ENCODE data around the gene NAT9. TPM values are rescaled to one million over a fixed set of nuclear protein-coding genes. Genes with fewer than 3 reads are reported as not detected.

The NAT9 gene, protein sequence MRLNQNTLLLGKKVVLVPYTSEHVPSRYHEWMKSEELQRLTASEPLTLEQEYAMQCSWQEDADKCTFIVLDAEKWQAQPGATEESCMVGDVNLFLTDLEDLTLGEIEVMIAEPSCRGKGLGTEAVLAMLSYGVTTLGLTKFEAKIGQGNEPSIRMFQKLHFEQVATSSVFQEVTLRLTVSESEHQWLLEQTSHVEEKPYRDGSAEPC
- 10 to 100 TPM; 18.6 to 23.0 TPM for total RNA-seq

GRCh38 chr17:74776044-74776962 lies at the start of gene NAT9:
NAT9 (minus strand) TSS chr17:74776345; CDS start chr17:74775698, 647 bp downstream.

GRCh38 chr17:74748529-74749278 lies 27.4 kb downstream of the NAT9 start, which contains the start of gene NHERF1:
NHERF1 (plus strand) TSS chr17:74748628; CDS start chr17:74748847, 219 bp downstream.

DNA sequence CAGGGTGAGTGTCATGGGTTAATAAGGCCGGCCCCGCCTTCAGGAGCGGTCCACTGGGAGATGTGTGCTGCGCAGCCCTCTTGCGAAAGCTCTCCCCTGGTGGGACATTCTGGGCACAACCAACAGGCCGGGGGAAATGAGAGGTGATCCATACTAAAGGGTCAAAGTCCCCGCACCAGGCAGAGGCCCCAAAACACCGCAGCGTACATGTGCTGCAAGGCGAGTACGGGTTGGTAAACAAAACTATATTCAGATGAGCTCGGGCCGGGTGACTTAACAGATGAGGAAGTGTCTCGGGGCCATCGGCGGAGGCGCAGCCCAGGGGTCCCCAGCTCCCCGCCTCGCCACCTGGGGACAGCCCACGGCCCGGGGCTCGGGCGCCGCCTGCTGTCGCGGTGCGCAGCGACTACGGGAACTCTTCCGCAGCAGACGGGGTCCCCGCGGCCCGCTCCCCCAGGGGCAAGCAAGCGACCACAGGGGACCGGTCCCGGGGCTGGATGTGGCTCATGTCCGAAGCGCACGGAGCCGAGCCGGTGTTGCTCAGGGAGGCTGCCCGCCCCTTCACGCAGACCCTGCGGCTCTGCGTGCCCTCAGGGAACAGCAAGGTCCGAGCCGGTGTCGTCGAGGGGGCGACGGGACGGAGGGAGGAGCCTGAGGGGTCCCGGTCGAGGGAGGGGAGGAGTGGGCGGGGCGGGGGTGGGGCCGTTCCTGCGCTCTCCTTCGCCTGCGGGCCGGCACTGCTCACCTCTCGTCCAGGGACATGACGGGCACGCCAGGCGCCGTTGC lies 39.4 kb downstream of the NAT9 start, which contains the start of gene RAB37:
TSS of gene RAB37 (plus strand) at position 744 of the 786 bp plus-strand sequence. CDS start at position 761, 17 bp downstream.

Other genes starting within 250 kb of the NAT9 start
- gene CD300LB, start 244.9 kb downstream of the NAT9 start, total RNA-seq, result not detected
- gene CD300C, start 230.2 kb downstream of the NAT9 start, total RNA-seq, result not detected
- not detected for gene CD300H, start 208.8 kb downstream of the NAT9 start, total RNA-seq
- gene CD300LD, start 184.1 kb downstream of the NAT9 start, total RNA-seq, result not detected
- gene CD300E, start 152.6 kb downstream of the NAT9 start, total RNA-seq, result not detected
- not detected for gene CD300LF, start 63.4 kb downstream of the NAT9 start, total RNA-seq
- gene RAB37, start 39.1 kb downstream of the NAT9 start, total RNA-seq, result under 1 TPM in 1 of 2 donors, not detected in 1; under 0.01 TPM
- gene NHERF1, start 27.7 kb downstream of the NAT9 start, total RNA-seq, result 10 to 100 TPM in 1 of 2 donors, 1 to 10 TPM in 1; 8.9 to 21.6 TPM
- gene GRIN2C, start 83.5 kb upstream of the NAT9 start, total RNA-seq, result not detected
- 10 to 100 TPM; 16.9 to 22.3 TPM for gene FDXR, start 96.6 kb upstream of the NAT9 start, total RNA-seq
- not detected for gene FADS6, start 117.3 kb upstream of the NAT9 start, total RNA-seq
- gene USH1G, start 146.9 kb upstream of the NAT9 start, total RNA-seq, result not detected
- gene OTOP2, start 147.9 kb upstream of the NAT9 start, total RNA-seq, result not detected
- gene OTOP3, start 159.6 kb upstream of the NAT9 start, total RNA-seq, result not detected
- not detected for gene HID1, start 196.4 kb upstream of the NAT9 start, total RNA-seq
- 1 to 10 TPM; 4.1 to 6.0 TPM for gene CDR2L, start 211.3 kb upstream of the NAT9 start, total RNA-seq
- gene MRPL58, start 236.3 kb upstream of the NAT9 start, total RNA-seq, result 10 to 100 TPM; 29.3 to 36.0 TPM